NCI-H146 treated with DMSO at 0.1 percent for 48 hours (cell line): ENCODE data around the gene MAST4.

ENCODE experiments used
- DNase-seq: peaks from one replicate; lab custom pipeline; 2025; ENCODE audit not compliant: unreplicated experiment; lab: John Stamatoyannopoulos, UW

The MAST4 gene

DNA sequence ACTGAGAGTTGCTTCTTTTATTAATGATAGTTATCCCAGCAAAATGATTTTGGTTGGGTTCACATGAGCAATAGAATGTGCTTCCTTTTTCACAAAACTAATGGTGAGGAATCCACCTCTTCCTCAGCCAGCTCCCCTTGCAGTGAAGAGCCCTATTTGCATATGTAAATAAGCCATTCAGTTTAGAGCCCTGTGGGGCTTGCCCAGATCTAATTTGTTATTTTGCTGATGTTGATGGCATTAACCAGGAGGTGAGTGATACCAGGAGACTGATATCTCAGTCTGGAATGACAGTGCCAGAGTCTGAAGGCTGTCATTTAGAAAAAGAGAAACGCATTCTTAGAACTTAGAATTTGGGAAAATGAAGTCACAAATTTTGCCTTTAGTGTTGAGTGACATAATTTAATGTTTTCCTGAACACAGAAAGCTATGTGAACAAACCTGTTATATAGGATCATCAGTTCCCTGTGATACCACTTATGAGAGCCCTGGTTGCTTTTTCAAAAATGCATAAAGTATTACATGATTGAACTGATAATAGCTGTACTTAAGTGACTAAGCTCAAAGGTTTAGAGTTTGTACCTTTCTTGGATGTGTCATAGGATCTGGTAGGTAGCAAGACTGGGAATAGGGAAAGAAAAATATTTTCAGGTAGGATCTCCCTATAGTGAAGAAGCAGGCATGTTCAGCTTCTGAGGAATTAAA, 271.6 kb downstream of the MAST4 start:
- DNase-seq, result no peak

DNA sequence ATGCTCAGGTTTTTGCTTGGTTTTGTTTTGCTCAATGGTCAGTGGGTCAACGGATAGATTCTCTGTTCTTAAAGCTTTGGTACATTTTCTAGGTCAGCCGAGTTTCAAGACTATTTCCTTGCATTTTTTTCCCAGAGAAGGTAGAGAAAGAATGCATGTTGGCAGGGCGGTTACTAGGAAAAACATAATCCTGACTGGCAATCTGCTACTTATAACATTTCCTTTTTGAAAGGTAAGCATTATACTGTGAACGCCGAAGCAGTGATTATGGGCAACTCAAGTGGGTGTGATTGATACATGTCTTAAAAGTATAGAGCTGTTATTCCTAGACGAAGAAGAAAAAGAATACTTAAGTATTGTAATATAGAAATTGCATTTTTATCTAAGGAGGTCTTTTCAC, 273.2 kb downstream of the MAST4 start:
- DNase-seq, result no peak

DNA sequence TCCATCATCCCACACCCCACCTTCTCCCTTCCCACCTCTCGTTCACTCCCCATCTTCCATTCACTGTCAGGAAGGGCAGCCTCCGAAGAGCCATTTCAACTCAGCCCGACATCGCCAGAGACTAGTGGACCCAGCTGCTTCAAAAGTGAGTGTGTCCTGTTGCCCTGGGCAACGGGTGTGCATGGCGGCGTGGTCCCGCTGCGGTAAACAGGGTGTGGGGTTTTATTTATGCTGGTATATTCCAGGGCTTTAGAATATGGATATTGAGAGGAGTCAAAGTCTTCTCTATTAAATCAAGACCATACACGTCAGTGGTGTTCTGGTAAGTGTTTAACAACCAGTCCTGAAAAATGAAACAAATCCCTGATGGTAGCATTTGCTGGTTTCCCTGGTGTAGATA, 274.5 kb downstream of the MAST4 start:
- no peak for DNase-seq

GRCh38 chr5:66871651-66872050, 275.5 kb downstream of the MAST4 start:
- no peak for DNase-seq

DNA sequence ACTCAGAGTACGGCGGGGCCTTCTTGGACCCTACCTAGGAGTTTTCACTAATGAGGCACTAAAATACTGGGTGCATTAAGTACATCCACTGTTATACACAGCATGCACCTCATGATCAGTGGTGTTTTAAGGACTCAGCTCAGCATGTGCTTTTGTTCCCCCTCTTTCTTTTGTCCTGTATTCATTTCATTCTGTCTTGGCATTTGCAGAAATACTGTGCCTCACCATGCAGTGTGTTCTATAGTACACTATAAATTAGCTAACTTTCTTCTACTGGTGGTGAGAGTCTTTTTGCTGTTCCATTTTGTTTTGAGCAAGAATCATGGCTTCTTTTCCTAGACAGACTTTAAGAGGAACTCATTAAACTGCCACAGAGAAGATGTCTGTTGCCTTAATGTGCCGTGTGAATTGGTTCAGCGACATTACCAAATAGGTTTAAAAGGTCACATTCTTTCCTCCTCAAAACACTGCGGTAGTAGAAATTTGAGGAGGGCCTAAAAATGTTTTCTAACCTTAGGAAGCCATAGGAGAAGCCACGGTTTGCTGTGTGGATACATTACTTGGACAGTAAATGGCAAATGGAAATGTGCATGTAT, 276.6 kb downstream of the MAST4 start:
- no peak for DNase-seq

DNA sequence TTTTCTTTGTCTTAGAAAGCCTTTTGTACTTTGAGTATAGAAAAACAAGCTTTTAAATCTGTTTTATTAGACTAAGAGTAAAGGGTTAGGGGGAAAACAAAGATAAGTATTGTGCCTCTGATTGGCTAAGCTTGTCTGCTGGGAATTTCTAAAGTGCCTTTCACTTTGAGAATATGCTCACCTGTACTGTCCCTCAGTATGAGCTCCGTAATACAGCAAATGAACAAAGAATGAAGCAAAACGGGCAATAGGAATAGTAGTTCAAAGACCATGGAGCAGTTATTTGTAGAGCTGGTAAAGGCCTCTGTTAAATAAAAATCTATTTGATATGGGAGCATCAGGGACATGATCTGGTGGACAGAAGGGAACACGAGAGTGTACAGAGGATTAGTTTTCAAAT, 277.8 kb downstream of the MAST4 start:
- DNase-seq, result no peak

- no peak for DNase-seq
These were observed 279.1 kb downstream of the MAST4 start for GRCh38 chr5:66875315-66875714.

DNA sequence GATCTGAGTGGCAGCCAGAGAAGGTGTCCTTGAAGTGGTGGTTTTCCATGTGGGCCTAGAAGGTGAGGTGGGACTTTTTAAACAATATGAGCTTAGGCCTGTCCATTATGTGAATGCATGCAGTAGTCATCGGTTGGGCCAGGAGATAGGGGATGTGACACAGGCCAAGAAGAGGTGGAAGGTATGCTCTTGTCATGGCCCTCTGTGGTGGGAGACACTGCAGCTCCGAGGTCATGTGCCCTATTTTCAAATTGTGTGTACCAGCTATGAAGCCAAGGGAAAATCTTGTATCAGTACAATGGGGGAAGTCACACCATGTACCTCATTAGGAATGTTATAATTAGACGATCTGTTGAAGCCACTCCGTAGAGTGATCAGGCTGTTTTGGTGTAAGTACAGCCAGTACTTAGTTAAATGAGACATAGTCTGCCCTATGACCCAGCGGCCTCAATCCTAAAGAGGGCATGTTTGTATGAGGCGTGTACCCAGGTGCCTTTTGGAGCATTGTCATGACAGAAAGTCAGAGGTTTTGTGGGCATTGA, 280.1 kb downstream of the MAST4 start:
- DNase-seq, result no peak

- DNase-seq, result no peak
These were observed 281.6 kb downstream of the MAST4 start for GRCh38 chr5:66877843-66878242.

GRCh38 chr5:66880401-66880800, 284.2 kb downstream of the MAST4 start:
- no peak for DNase-seq

DNA sequence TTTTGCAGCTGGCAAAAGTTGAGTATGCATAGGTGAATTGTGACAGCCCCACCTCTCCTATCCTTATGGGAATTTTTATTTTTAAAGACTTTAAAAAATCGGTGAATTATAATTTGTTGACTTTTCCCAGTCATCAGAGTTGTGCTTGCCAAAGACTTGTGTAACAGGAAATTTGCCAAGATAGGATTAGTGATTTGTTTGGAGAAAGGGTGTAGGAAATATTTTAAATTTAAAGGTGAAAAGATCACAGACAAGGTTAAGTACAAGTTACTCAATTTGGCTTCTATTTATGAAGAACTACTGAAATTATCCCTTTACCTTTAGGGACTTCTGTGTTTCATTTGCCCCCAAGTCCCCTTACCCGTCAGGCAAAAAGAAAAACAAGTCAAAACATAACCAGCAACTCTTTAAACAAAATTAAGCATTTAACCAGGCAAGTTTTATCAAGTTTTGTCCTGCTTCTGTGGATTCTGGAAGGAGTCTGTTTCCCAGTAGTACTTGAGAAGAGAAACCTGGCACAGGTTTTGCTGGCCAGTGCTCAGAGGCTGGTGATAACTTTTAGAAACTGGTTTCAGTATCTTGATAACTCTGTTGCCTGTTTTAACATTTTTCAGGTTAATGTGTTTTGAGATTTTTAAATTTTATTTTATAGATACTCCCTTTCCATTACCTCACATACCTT, 285.4 kb downstream of the MAST4 start:
- no peak for DNase-seq

DNA sequence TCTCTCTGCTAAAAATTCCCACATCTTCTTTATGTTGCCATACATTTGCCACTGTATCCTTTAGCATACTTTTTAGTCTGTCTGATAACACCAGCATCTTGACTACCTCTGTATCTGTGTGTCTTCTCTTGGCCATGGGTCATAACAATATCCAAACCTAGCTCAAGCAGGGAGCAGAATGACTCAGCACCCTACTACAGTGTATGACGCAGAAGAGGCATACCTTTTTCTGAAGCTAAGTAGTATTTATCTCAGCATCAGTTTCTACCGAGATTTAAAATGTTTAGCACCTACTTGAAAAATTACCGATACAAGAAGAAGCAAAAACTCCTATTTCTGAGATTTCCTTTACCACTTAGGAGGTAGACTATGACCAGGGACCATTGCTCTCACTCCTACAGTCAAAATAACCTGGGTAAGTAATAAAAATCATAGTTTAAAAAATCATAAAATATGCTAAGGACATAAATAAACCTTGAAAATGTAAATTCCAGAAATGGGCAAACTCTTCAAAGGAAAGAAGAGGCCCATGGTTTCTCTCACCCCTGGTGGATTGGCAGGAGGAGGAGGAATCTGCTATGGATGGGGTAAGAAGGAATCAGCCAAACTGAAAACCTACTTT, 286.5 kb downstream of the MAST4 start:
- DNase-seq, result no peak

DNA sequence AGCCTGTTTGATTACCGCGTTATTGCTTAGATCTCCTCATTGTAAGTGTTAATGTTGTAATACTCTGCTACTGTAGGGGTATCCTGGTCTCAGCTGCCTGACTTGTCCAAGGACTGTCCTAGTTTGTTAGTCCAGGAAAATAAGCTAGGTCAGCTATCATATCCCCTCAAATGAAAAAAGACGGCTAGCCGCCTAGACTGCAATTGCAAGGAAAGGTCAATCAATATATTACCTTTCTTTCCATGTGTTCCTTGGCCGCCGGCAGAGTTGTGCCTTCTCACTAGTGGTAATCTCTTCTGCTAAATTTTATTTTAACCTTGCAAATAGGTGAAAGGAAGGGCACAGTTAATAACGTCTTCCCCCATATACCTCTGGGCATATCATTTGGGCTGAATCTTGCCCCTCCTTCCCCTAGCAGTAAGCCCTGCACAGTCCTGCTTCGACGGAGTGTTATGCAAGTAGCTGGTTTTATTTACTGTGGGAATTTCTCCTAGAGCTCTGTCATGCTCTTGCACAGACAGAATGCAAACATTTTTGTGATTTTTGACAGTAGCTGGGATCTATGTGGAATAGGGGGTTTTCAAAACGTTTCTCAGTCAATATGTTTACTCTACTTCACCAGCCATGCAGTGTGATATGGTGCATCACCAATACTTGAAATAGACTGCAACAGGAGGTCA, 288.5 kb downstream of the MAST4 start:
- no peak for DNase-seq

- DNase-seq, result no peak
These were observed 290.7 kb downstream of the MAST4 start for GRCh38 chr5:66886941-66887340.

DNA sequence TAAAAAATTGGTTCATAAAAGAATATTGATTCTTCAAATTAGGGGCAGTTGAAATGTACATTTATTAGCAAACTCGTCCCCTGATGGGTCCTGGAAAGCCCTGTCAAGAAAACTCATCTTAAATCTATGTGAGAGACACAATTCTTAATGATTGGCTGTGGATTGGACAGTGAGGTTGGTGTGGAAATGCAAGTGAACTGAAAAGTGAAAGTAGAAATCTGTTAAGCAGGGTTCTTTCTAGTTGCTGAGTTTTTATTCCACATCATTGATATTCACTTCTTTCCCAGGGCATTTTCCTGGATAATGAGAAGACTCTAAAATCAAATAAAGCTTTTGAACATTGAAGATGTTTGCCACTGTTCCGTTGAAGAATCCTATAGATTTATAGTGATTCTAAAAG, 292.4 kb downstream of the MAST4 start:
- DNase-seq, result no peak

DNA sequence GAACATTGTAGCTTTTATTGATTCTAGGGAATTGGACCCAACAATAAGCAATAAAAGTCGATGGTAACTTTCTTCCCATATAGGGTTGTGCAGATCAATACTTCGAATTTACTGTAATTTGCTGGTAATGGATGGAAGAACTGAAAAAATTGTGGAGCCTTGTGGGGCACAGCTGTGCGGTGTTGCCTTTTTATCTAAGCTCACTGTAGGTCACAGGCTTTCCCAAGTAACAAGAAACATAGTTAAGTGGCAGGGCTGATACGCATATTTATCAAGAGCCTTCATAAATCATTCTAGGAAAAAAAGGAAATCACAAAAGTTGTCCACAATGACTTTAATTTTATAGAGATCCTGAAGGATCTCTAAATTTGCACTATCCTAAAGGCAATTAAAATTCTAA, 292.9 kb downstream of the MAST4 start:
- no peak for DNase-seq

DNA sequence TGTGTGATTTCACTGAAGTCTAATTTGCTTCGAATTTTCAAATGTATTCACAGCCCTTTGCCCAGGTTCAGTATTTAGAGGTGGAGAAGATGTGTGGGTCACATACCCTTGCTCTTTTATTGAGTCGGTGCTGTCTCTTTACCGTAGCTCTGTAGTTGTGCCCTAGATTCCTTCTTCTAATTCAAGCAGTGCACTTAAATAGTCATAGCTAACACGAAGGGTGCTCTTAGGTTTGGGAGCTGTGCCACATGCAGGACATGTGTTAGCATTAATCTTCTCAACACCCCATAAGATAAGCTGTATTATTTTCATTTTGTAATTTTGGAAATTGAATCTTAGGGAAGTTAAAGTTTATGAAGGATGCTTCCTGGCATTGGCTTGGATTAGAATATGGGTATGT, 293.3 kb downstream of the MAST4 start:
- DNase-seq, result no peak

DNA sequence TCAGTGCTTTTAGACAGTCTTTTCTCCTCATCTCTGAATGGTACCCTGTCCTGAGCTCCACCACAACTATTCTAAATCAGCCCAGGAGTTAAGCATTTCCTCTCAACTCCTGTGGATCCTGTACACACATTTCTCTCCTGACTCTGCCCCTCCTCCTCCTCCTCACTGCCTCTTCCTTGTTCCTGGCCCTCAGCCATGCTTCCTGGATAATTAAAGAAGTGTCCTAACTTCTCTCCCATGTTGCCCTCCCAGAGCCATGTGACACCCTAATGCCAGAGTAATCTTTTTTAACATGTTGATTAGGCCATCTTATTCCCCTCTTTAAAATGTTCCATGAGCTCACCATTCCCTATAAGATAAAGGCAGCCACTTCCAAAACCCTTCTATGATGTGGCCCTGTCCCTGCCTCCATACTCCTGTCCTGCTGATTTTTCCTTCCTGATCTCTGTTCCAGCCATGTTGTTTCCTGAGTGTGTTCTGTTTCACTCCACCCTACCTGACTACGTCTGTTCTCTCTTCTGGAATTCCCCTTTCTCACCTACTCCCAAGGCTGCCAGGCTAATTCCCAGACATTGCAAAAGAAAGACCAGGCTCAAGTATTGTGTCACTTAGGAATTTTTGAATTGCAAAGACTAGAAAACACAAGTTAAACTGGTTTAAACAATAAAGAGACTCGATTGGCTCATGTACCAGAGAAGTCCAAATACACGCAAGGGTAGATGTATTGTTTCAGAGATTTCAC, 295.2 kb downstream of the MAST4 start:
- DNase-seq, result no peak

- no peak for DNase-seq
These were observed 296.5 kb downstream of the MAST4 start for GRCh38 chr5:66892716-66893115.

DNA sequence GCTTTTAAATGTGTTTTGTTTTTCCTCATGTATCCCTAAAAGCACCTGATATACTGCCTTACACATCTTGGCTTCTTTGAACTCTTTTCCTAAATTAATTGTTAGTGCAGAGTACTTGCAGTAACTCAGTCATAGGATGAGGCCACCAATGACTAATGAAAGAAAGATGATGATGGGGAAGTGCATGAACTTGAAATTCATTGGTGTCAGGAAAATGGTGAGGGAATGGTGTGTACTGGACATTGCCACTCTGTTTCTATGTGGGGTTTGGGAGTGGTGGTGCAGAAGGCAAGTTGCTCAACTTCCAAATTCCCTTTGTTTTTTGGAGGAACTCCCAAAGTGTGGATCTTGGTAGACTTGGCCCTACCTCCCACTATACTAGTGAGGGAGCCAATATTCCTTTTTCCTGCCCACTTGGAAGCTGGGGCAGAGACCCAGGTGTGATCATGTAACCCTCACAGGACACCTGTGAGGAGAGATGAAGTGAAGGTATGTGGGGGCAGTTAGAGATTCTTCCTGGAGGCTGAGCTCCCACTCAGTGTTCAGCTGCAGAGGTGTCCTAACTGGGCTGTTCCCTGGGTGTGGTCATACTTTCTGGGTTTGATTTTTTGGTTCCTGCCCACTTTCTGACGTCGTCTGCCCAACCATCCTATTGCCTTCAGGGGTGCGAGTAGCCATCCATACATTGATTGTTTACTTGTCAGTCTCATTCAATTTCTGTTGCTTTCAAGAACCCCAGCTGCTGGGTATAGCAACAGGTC, 298.5 kb downstream of the MAST4 start:
- no peak for DNase-seq
